Endothelial cell of umbilical vein (primary cell): ENCODE measurements around the gene MAPKAP1.

Source experiments
- CTCF ChIP-seq, 2 donors: IDR thresholded peaks; 1 replicate in 1 of 2; 2 replicates in 1 of 2; pipeline ENCODE4 v1.5.1; 2011; ENCODE audit warnings: low read length in 2 of 2, mild to moderate bottlenecking in 2 of 2, moderate library complexity in 2 of 2, control low read depth in 1 of 2, inconsistent platforms in 1 of 2, low read depth in 1 of 2; ENCODE audit not compliant: insufficient read depth in 1 of 2; ENCODE audit errors: extremely low read depth in 1 of 2
- POLR2A ChIP-seq: IDR thresholded peaks from 2 replicates; pipeline ENCODE4 v1.6.1; 2012; ENCODE audit warnings: low read depth, mild to moderate bottlenecking, control low read depth, low read length
- POLR2AphosphoS5 ChIP-seq: IDR thresholded peaks from 2 replicates; pipeline ENCODE4 v1.6.1; 2012; ENCODE audit warnings: low read depth, mild to moderate bottlenecking, control low read depth, low read length, moderate library complexity; ENCODE audit not compliant: insufficient read depth

- no peak for TF ChIP-seq CTCF (IDR thresholded peaks at IDR 0.05; ENCODE audit: extremely low read depth in 1 of 2, insufficient read depth in 1 of 2, low read depth in 1 of 2, low read length in 2 of 2)
- no peak for TF ChIP-seq POLR2AphosphoS5
- TF ChIP-seq POLR2A, result no peak
These were observed 171.9 kb downstream of the MAPKAP1 start for GRCh38 chr9:125534971-125535701.
